ENCODE results near the gene RGL3.

RGL3 gene

DNA sequence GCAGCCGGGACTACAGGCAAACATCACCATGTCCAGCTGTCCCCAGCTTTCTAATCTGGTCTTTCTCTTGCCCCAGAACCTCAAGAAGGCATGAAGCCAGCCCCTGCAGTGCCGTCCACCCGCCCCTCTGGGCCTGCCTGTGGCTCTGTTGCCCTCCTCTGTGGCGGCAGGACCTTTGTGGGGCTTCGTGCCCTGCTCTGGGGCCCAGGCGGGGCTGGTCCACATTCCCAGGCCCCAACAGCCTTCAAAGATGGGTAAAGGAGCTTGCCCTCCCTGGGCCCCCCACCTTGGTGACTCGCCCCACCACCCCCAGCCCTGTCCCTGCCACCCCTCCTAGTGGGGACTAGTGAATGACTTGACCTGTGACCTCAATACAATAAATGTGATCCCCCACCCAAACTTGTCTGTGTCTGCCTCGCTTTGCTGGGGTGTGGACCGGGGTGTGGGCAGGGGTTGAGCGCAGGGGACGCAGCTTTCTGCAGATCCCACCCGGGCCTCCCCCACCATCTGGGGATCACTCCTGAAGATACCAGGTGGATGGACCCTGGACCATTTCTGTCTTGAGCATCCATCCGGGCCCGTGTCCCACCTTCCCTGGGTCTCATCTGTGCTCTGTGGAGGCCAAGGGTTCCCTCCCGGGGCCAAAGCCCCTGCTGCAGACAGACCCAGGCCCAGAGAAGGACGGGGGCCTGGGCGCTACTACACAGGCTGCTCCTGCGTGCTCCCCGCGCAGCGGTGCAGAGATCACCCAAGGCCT lies 31.6 kb upstream of the RGL3 start:
- H3K4me3 ChIP-seq (ENCODE audit: low read length in 2 of 2), result no peak overlapping the region
- H3K36me3 ChIP-seq (ENCODE audit: control insufficient read depth in 2 of 2, insufficient read depth in 2 of 2, low read length in 2 of 2), result peaks cover 22 to 31% of the 10 kb centered on the region in 2 donors
- H3K9me3 ChIP-seq (ENCODE audit: control insufficient read depth in 2 of 2, low read length in 2 of 2), result no peaks in the 10 kb centered on the region
- no peaks in the 10 kb centered on the region for H3K27me3 ChIP-seq (ENCODE audit: control insufficient read depth in 2 of 2, insufficient read depth in 2 of 2, low read length in 2 of 2)
- H3K27ac ChIP-seq (ENCODE audit: low read depth in 2 of 2, low read length in 2 of 2), result no peak overlapping the region
- no peaks in the 10 kb centered on the region for H3K4me1 ChIP-seq (ENCODE audit: control insufficient read depth in 2 of 2, insufficient read depth in 2 of 2, low read length in 2 of 2)
- H3K9ac ChIP-seq (ENCODE audit: low read depth in 1 of 2, low read length in 2 of 2), result no peak overlapping the region

DNA sequence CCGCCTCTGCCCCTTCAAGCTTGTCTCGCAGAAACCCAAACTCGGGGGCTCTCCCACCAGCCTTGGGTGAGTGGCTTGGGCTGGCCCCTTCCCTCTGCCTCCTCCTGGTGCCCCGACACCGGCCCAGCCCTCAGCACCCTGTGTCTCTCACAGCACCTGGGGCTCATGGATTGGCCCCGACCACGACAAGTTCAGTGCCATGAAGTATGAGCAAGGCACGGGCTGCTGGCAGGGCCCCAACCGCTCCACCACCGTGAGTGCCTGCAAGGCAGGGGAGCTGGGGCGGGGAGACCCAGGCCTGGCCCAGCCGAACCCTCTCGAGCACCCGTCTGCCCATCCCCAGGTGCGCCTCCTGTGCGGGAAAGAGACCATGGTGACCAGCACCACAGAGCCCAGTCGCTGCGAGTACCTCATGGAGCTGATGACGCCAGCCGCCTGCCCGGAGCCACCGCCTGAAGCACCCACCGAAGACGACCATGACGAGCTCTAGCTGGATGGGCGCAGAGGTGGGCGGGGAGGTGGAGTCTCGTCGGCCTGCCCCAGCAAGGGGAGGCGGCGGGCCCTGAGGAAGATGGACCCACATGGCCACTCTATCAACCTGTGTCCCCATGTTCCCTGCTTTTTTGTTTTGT lies 29.9 kb upstream of the RGL3 start:
- H3K4me1 ChIP-seq (ENCODE audit: control insufficient read depth in 2 of 2, insufficient read depth in 2 of 2, low read length in 2 of 2), result no peaks in the 10 kb centered on the region
- no peaks in the 10 kb centered on the region for H3K27me3 ChIP-seq (ENCODE audit: control insufficient read depth in 2 of 2, insufficient read depth in 2 of 2, low read length in 2 of 2)
- H3K4me3 ChIP-seq (ENCODE audit: low read length in 2 of 2), result no peak overlapping the region
- no peak overlapping the region for H3K27ac ChIP-seq (ENCODE audit: low read depth in 2 of 2, low read length in 2 of 2)
- no peak overlapping the region for H3K9ac ChIP-seq (ENCODE audit: low read depth in 1 of 2, low read length in 2 of 2)
- H3K9me3 ChIP-seq (ENCODE audit: control insufficient read depth in 2 of 2, low read length in 2 of 2), result no peaks in the 10 kb centered on the region
- H3K36me3 ChIP-seq (ENCODE audit: control insufficient read depth in 2 of 2, insufficient read depth in 2 of 2, low read length in 2 of 2), result peaks cover 39 to 44% of the 10 kb centered on the region in 2 donors

GRCh38 chr19:11448410-11448809 lies 29.3 kb upstream of the RGL3 start:
- no peak overlapping the region for H3K9ac ChIP-seq (ENCODE audit: low read depth in 1 of 2, low read length in 2 of 2)
- peaks cover 39 to 49% of the 10 kb centered on the region in 2 donors for H3K36me3 ChIP-seq (ENCODE audit: control insufficient read depth in 2 of 2, insufficient read depth in 2 of 2, low read length in 2 of 2)
- no peak overlapping the region for H3K4me3 ChIP-seq (ENCODE audit: low read length in 2 of 2)
- H3K4me1 ChIP-seq (ENCODE audit: control insufficient read depth in 2 of 2, insufficient read depth in 2 of 2, low read length in 2 of 2), result no peaks in the 10 kb centered on the region
- H3K27me3 ChIP-seq (ENCODE audit: control insufficient read depth in 2 of 2, insufficient read depth in 2 of 2, low read length in 2 of 2), result no peaks in the 10 kb centered on the region
- H3K9me3 ChIP-seq (ENCODE audit: control insufficient read depth in 2 of 2, low read length in 2 of 2), result no peaks in the 10 kb centered on the region
- H3K27ac ChIP-seq (ENCODE audit: low read depth in 2 of 2, low read length in 2 of 2), result no peak overlapping the region

- Histone ChIP-seq H3K27me3 (ENCODE audit: control insufficient read depth in 2 of 2, insufficient read depth in 2 of 2, low read length in 2 of 2) (no peaks in the 10 kb centered on the region), H3K27ac (ENCODE audit: low read depth in 2 of 2, low read length in 2 of 2) (no peak overlapping the region), H3K9ac (ENCODE audit: low read depth in 1 of 2, low read length in 2 of 2) (no peak overlapping the region), H3K4me1 (ENCODE audit: control insufficient read depth in 2 of 2, insufficient read depth in 2 of 2, low read length in 2 of 2) (no peaks in the 10 kb centered on the region), H3K36me3 (ENCODE audit: control insufficient read depth in 2 of 2, insufficient read depth in 2 of 2, low read length in 2 of 2) (peaks cover 39 to 49% of the 10 kb centered on the region in 2 donors), H3K4me3 (ENCODE audit: low read length in 2 of 2) (no peak overlapping the region), H3K9me3 (ENCODE audit: control insufficient read depth in 2 of 2, low read length in 2 of 2) (no peaks in the 10 kb centered on the region)
Observed at GRCh38 chr19:11447347-11448262, 28.5 kb upstream of the RGL3 start.

DNA sequence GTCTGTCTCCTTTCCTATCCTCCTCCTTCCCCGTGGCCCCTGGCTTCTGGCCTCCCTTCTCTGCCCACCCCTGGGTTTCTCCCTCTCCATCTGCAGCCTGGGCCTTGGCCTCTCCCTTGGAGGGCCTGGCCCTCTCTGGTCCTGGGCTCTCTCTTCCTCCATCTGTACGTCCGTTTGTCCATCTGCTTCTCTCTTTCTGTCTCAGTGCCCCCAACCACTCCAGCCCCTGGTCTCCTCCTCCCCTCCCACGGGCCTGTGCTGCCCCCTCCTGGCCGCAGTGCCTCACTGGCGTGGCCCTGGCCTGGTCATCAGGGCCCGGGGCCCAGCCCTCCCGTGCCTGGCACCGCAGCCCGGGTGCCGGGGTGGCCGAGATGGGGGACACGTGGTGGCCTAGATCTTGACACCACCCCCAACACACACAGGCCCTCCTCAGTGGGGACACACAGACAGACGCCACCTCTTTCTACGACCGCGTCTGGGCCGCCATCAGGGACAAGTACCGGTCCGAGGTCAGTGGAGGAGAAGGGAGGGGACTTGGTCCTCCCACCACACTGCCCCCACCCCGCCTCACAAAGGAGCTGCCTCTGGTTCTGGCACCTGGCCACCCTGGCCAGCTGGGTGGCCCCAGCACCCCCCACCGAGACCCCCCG lies 27.7 kb upstream of the RGL3 start:
- Histone ChIP-seq H3K9me3 (ENCODE audit: control insufficient read depth in 2 of 2, low read length in 2 of 2) (no peaks in the 10 kb centered on the region), H3K27me3 (ENCODE audit: control insufficient read depth in 2 of 2, insufficient read depth in 2 of 2, low read length in 2 of 2) (no peaks in the 10 kb centered on the region), H3K4me1 (ENCODE audit: control insufficient read depth in 2 of 2, insufficient read depth in 2 of 2, low read length in 2 of 2) (no peaks in the 10 kb centered on the region), H3K4me3 (ENCODE audit: low read length in 2 of 2) (no peak overlapping the region), H3K36me3 (ENCODE audit: control insufficient read depth in 2 of 2, insufficient read depth in 2 of 2, low read length in 2 of 2) (peaks cover 46 to 56% of the 10 kb centered on the region in 2 donors), H3K27ac (ENCODE audit: low read depth in 2 of 2, low read length in 2 of 2) (no peak overlapping the region), H3K9ac (ENCODE audit: low read depth in 1 of 2, low read length in 2 of 2) (no peak overlapping the region)

GRCh38 chr19:11446271-11446651 lies 27.1 kb upstream of the RGL3 start:
- Histone ChIP-seq H3K4me3 (ENCODE audit: low read length in 2 of 2) (no peak overlapping the region), H3K36me3 (ENCODE audit: control insufficient read depth in 2 of 2, insufficient read depth in 2 of 2, low read length in 2 of 2) (peaks cover 48 to 61% of the 10 kb centered on the region in 2 donors), H3K27ac (ENCODE audit: low read depth in 2 of 2, low read length in 2 of 2) (no peak overlapping the region), H3K9me3 (ENCODE audit: control insufficient read depth in 2 of 2, low read length in 2 of 2) (no peaks in the 10 kb centered on the region), H3K27me3 (ENCODE audit: control insufficient read depth in 2 of 2, insufficient read depth in 2 of 2, low read length in 2 of 2) (no peaks in the 10 kb centered on the region), H3K4me1 (ENCODE audit: control insufficient read depth in 2 of 2, insufficient read depth in 2 of 2, low read length in 2 of 2) (no peaks in the 10 kb centered on the region), H3K9ac (ENCODE audit: low read depth in 1 of 2, low read length in 2 of 2) (no peak overlapping the region)

GRCh38 chr19:11445141-11445540 lies 26.0 kb upstream of the RGL3 start:
- Histone ChIP-seq H3K4me1 (ENCODE audit: control insufficient read depth in 2 of 2, insufficient read depth in 2 of 2, low read length in 2 of 2) (no peaks in the 10 kb centered on the region), H3K9me3 (ENCODE audit: control insufficient read depth in 2 of 2, low read length in 2 of 2) (no peaks in the 10 kb centered on the region), H3K27me3 (ENCODE audit: control insufficient read depth in 2 of 2, insufficient read depth in 2 of 2, low read length in 2 of 2) (no peaks in the 10 kb centered on the region), H3K36me3 (ENCODE audit: control insufficient read depth in 2 of 2, insufficient read depth in 2 of 2, low read length in 2 of 2) (peaks cover 48 to 69% of the 10 kb centered on the region in 2 donors), H3K4me3 (ENCODE audit: low read length in 2 of 2) (no peak overlapping the region), H3K9ac (ENCODE audit: low read depth in 1 of 2, low read length in 2 of 2) (no peak overlapping the region), H3K27ac (ENCODE audit: low read depth in 2 of 2, low read length in 2 of 2) (no peak overlapping the region)

DNA sequence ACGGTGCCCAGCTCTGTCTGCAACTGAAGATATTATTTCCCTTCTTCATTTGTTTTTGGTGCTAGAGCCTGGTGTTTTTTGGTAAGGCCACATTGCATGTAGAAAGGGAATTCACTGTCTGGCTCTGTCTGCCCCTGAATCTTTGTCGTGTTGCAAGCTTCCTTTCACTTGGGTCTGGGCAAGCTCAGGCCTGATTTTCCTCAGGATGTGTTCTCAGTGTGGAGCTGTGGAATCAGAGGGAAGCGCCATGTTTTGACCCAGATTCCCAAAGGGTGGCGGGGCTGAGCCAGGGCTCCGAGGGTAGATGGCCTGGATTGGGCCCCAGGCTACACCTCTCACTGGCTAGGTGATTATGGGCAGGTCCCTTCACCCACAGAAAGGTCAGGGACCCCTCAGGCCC lies 24.9 kb upstream of the RGL3 start:
- peaks cover 47 to 64% of the 10 kb centered on the region in 2 donors for H3K36me3 ChIP-seq (ENCODE audit: control insufficient read depth in 2 of 2, insufficient read depth in 2 of 2, low read length in 2 of 2)
- H3K27ac ChIP-seq (ENCODE audit: low read depth in 2 of 2, low read length in 2 of 2), result no peak overlapping the region
- H3K9ac ChIP-seq (ENCODE audit: low read depth in 1 of 2, low read length in 2 of 2), result no peak overlapping the region

DNA sequence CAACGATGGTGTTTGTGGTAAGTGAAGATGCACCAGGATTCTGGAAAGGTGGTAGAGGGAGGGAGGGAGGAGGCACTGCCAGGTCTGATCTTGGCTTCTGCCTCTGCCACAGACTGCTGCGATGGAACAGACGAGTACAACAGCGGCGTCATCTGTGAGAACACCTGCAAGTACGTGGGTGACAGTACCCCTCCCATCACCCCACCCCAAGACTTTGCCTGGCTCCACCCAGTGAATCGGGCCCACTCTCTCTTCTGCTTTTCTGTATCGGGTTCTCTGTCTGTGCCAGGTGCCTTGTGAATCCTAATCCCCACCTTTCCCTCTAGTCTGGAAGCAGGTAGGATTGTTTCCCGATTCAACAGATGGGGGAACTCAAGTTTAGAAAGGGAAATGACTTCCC lies 18.8 kb upstream of the RGL3 start:
- H3K27me3 ChIP-seq (ENCODE audit: control insufficient read depth in 2 of 2, insufficient read depth in 2 of 2, low read length in 2 of 2), result no peaks in the 10 kb centered on the region
- H3K36me3 ChIP-seq (ENCODE audit: control insufficient read depth in 2 of 2, insufficient read depth in 2 of 2, low read length in 2 of 2), result peaks cover 25 to 37% of the 10 kb centered on the region in 2 donors
- H3K4me1 ChIP-seq (ENCODE audit: control insufficient read depth in 2 of 2, insufficient read depth in 2 of 2, low read length in 2 of 2), result peaks cover 14 to 16% of the 10 kb centered on the region in 2 donors
- no peak overlapping the region for H3K9ac ChIP-seq (ENCODE audit: low read depth in 1 of 2, low read length in 2 of 2)
- H3K27ac ChIP-seq (ENCODE audit: low read depth in 2 of 2, low read length in 2 of 2), result no peak overlapping the region
- no peak overlapping the region for H3K4me3 ChIP-seq (ENCODE audit: low read length in 2 of 2)
- no peaks in the 10 kb centered on the region for H3K9me3 ChIP-seq (ENCODE audit: control insufficient read depth in 2 of 2, low read length in 2 of 2)

More for the DNA sequence above, 24.9 kb upstream of the RGL3 start:
- Histone ChIP-seq H3K4me1 (ENCODE audit: control insufficient read depth in 2 of 2, insufficient read depth in 2 of 2, low read length in 2 of 2) (no peaks in the 10 kb centered on the region), H3K9me3 (ENCODE audit: control insufficient read depth in 2 of 2, low read length in 2 of 2) (no peaks in the 10 kb centered on the region), H3K4me3 (ENCODE audit: low read length in 2 of 2) (no peak overlapping the region), H3K27me3 (ENCODE audit: control insufficient read depth in 2 of 2, insufficient read depth in 2 of 2, low read length in 2 of 2) (no peaks in the 10 kb centered on the region)

Measured in mucosa of rectum (tissue), 2 donors.